GM18502 (cell line): Measurements from ENCODE around the gene TARS3.

ENCODE experiments used
- ATAC-seq: cut with Tn5 transposase; IDR thresholded peaks from one replicate; pipeline ENCODE4 v1.9.1; 2021; ENCODE audit warnings: mild to moderate bottlenecking; ENCODE audit not compliant: unreplicated experiment, poor library complexity

TARS3 gene

DNA sequence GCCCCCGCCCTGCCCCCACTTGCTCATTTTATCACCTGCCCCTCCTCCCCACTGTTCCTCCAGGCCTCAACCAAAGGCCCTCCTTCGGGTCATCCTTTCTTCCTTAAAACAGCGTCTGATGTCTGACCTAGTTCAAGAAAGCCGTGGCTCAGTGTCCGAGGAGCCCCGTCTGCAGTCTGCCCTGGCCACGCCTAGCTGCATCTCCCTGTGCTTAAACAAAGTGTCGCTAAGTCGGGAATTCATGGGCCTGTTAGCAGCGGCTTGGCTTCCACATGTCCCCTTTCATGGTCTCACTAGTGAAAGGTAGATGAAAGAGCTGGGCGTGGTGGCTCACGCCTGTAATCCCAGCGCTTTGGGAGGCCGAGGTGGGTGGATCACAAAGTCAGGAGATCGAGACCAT is 113.3 kb downstream of the TARS3 start:
- no peak for ATAC-seq

DNA sequence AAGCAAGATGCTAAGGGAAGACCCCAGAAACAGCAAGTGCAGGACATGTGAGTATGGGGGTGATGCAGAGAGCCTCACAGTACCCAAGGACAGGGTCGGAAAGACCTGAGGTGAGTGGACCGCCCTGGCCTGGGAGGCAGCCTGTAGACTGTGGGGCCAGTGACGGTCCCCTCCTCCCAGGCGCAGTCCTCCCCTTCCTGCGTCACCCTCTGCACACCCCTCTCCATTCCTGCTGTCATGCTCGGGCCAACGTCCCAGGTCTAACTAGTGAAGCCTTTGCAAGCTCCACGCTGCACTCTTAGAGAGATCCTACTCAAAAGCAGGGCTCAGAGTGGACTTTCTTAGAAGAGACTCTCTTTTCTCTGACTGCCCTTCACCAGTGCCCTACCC is 113.7 kb downstream of the TARS3 start:
- ATAC-seq = no peak

DNA sequence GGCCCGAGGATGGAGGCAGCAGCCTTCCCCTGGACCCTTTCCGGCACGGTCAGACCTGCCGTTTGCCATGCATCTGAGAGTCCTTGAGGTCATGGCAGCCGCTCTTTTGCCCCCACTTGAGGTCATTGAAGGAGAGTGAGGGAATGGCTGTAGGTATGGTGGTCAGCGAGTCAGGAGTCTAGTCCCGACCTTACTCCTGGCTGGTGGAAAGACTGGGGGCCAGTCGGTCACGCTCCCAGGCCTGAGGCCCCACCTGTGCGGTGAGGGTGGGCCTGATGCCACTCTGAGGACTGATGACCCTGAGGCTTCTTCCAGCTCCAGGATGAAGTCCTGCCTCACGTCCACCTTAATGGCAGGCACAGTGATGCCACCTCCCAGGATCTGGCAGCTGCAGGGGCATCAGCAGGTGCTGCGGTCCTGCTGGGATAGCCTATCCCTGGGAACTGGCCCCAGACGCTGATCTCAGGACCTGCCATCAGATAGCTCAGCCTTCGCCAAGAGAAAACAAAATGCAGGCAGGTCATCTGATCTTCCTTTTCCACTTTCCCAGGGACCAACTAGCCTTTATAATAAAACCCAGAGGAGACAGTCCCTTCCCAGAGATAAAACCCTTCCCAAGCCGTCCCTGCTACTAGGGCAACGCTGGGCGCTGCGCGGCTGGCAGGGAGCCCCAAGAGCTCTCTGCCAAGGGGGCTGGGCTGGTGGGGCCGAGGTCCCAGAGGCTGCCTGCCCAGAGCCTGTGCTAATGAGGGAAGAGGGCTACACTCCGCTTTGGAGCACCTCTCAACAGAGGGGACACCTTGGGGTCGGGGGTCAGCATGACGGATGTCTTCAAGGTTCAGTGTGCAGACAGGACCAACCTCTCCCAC is 114.3 kb downstream of the TARS3 start:
- ATAC-seq = no peak

DNA sequence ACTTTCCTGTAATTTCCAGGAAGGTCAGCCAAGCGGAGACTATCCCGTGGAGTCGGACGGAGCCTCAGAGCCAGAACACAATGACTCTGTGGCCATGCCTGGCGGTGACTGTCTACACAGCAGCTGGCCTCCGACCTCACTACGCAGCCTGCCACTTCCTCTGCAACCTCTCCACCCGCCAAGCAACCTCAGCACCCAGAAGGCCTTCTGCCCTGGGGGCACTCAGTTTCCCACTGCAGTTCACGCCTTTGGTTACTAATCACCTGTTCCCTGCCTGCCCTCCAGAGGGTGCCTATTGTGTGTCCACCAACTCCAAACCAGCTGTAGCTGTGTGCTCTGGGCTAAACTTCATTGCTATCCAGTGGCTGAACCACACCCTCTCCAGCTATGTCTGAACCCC is 116.1 kb downstream of the TARS3 start:
- no peak for ATAC-seq

DNA sequence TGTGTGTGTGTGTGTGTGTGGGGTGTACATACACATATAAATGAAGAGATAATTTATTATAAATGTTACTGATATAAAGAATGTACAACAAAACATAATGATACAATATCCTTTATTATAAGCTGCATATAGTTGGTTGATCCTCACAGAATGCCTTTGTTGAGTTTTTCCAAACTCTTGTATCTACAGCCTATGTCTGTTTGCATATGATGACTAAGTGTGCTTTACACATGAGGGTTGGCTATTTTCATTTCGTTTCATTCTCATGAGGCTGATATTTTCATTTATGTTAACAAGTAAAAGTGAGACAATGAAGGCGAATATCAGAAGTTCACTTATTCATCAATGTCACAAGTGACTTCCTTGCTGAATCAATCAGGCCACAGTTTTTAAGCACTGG is 117.2 kb downstream of the TARS3 start:
- no peak for ATAC-seq

DNA sequence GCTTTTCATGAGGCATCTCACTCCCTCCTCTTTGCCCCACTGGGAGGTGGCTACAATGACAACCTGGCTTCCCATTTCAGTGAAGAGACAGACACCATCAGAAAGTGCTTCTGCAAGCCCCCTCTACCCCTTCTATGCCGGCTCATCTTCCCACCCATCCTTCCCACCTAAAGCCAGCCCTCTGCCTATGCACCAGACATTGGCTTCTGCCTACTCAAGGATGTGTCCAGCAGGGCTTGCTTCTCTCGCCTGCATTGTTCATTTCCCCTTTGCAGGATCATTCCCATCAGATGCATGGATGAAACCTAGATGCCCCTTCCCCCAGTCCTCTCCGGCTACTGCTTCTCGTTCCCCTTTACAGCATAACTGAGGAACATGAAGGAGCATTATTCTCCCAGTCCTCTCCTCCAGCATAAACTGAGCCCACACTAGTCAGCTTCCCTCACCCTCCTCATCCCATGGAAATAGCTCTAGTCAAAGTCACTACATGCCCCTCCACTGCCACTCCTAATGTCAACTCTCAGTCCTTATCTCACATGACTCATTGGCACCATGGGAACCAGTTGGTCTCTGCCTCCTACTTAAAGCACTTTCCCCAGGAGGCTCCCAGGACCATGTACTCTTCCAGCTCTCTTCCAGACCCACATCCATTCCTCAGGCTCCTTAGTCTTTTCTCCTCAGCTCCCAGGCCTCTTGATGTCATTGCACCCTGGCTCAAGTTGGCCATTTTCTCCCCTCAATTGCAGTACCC is 120.0 kb downstream of the TARS3 start:
- ATAC-seq = no peak
